Mesenchymal stem cell (in vitro differentiated cells and primary cell): Measurements from ENCODE around the gene HOXA5.

ENCODE experiments used
- DNase-seq: peaks from one replicate; pipeline ENCODE4 v3.0.0-alpha.2; 2013
- H2AFZ ChIP-seq: one replicate; pipeline ENCODE4 v1.6.1; 2013; ENCODE audit warnings: low read depth, mild to moderate bottlenecking, control low read depth, inconsistent platforms, low read length, moderate library complexity
- H2AK5ac ChIP-seq: 2 replicates; pipeline ENCODE4 v1.6.1; 2013; ENCODE audit warnings: low read length, moderate library complexity, mild to moderate bottlenecking, inconsistent platforms; ENCODE audit not compliant: severe bottlenecking
- H2BK120ac ChIP-seq: one replicate; pipeline ENCODE4 v1.6.1; 2013; ENCODE audit warnings: low read depth, mild to moderate bottlenecking, inconsistent platforms, low read length, moderate library complexity
- H2BK12ac ChIP-seq, 2 experiments: one replicate each; pipeline ENCODE4 v1.6.1; 2013; ENCODE audit warnings: inconsistent platforms in 2 of 2, low read length in 2 of 2, mild to moderate bottlenecking in 2 of 2, moderate library complexity in 2 of 2, control low read depth in 1 of 2
- H2BK15ac ChIP-seq: one replicate; pipeline ENCODE4 v1.6.1; 2013; ENCODE audit warnings: mild to moderate bottlenecking, low read depth, inconsistent platforms; ENCODE audit not compliant: poor library complexity, severe bottlenecking
- H2BK5ac ChIP-seq: 2 replicates; pipeline ENCODE4 v1.6.1; 2013; ENCODE audit warnings: low read depth, mild to moderate bottlenecking, low read length, control low read depth, inconsistent platforms; ENCODE audit not compliant: poor library complexity, severe bottlenecking
- H3K14ac ChIP-seq, 2 experiments: one replicate each; pipeline ENCODE4 v1.6.1; 2013; ENCODE audit warnings: inconsistent platforms in 2 of 2, low read length in 2 of 2, control low read depth in 1 of 2, mild to moderate bottlenecking in 1 of 2, moderate library complexity in 1 of 2
- H3K18ac ChIP-seq, 2 experiments: one replicate each; pipeline ENCODE4 v1.6.1; 2013; ENCODE audit warnings: inconsistent platforms in 2 of 2, low read length in 2 of 2, control low read depth in 1 of 2, low read depth in 1 of 2, mild to moderate bottlenecking in 1 of 2
- H3K23ac ChIP-seq, 2 experiments: one replicate each; pipeline ENCODE4 v1.6.1; 2013; ENCODE audit warnings: inconsistent platforms in 2 of 2, low read length in 2 of 2, mild to moderate bottlenecking in 2 of 2, moderate library complexity in 2 of 2, control low read depth in 1 of 2
- H3K27ac ChIP-seq: 2 replicates; pipeline ENCODE4 v1.5.1; 2013; ENCODE audit warnings: mild to moderate bottlenecking, moderate library complexity, low read length, control low read depth, inconsistent platforms; ENCODE audit not compliant: poor library complexity, severe bottlenecking
- H3K27me3 ChIP-seq, 2 experiments: 2 replicates each; pipeline versions ENCODE4 v1.6.1 to v1.7.0; 2013; ENCODE audit warnings: low read length in 2 of 2, mild to moderate bottlenecking in 2 of 2, moderate library complexity in 2 of 2, control low read depth in 1 of 2, inconsistent platforms in 1 of 2; ENCODE audit not compliant: control insufficient read depth in 1 of 2, insufficient read depth in 1 of 2
- H3K36me3 ChIP-seq, 2 experiments: 2 replicates each; pipeline versions ENCODE4 v1.6.1 to v1.7.0; 2013; ENCODE audit warnings: low read length in 2 of 2, control low read depth in 1 of 2, inconsistent platforms in 1 of 2, low read depth in 1 of 2, mild to moderate bottlenecking in 1 of 2; ENCODE audit not compliant: insufficient read depth in 2 of 2, control insufficient read depth in 1 of 2
- H3K4ac ChIP-seq, 2 experiments: one replicate each; pipeline ENCODE4 v1.6.1; 2013; ENCODE audit warnings: inconsistent platforms in 2 of 2, low read length in 2 of 2, mild to moderate bottlenecking in 2 of 2, moderate library complexity in 2 of 2, control low read depth in 1 of 2, low read depth in 1 of 2
- H3K4me1 ChIP-seq: 2 replicates; pipeline ENCODE4 v1.6.1; 2013; ENCODE audit warnings: low read depth, low read length, control low read depth; ENCODE audit not compliant: control insufficient read depth, insufficient read depth
- H3K4me2 ChIP-seq: 2 replicates; pipeline ENCODE4 v1.6.1; 2013; ENCODE audit warnings: low read length, mild to moderate bottlenecking, inconsistent platforms; ENCODE audit not compliant: poor library complexity, severe bottlenecking
- H3K4me3 ChIP-seq, 2 experiments: 2 replicates each; pipeline versions ENCODE4 v1.5.1 to v1.7.0; 2013; ENCODE audit warnings: low read length in 2 of 2, mild to moderate bottlenecking in 2 of 2, control low read depth in 1 of 2, low read depth in 1 of 2; ENCODE audit not compliant: insufficient read depth in 1 of 2
- H3K79me1 ChIP-seq: replicated peaks from 2 replicates; pipeline ENCODE4 v1.6.1; 2013; ENCODE audit warnings: mild to moderate bottlenecking, control low read depth, low read length, inconsistent platforms; ENCODE audit not compliant: poor library complexity, severe bottlenecking
- H3K9ac ChIP-seq: 2 replicates; pipeline ENCODE4 v1.7.0; 2013; ENCODE audit warnings: mild to moderate bottlenecking, low read length, moderate library complexity
- H3K9me3 ChIP-seq: 2 replicates; pipeline ENCODE4 v1.7.0; 2013; ENCODE audit warnings: mild to moderate bottlenecking, low read length; ENCODE audit not compliant: control insufficient read depth
- H4K8ac ChIP-seq: one replicate; pipeline ENCODE4 v1.6.1; 2013; ENCODE audit warnings: inconsistent platforms, mild to moderate bottlenecking, low read length, moderate library complexity
- H4K91ac ChIP-seq: one replicate; pipeline ENCODE4 v1.6.1; 2013; ENCODE audit warnings: mild to moderate bottlenecking, low read length, inconsistent platforms
- WGBS: methylation state at CpG from one replicate; pipeline ENCODE4 v1.1.7; 2013; ENCODE audit warnings: mixed read lengths; 5-methylcytosine and 5-hydroxymethylcytosine counted together

HOXA5 gene

GRCh38 chr7:27095897-27096767 lies 47.3 kb downstream of the HOXA5 start, which contains the start of gene HOXA1:
Gene HOXA1, minus strand, starts transcription at chr7:27096000. Its CDS starts 88 bp downstream, at chr7:27095912.
- H4K8ac ChIP-seq, result peak within 1 kb of the TSS; percentile 32
- peak within 1 kb of the TSS; percentile 58 for H2BK120ac ChIP-seq
- H3K4me2 ChIP-seq, result peak within 1 kb of the TSS; percentile 96
- peak within 1 kb of the TSS in 1 of 2 experiments; percentile 56 for H3K14ac ChIP-seq
- peak; percentile 85 for DNase-seq
- peak within 1 kb of the TSS; percentile 96 for H3K9ac ChIP-seq
- H3K23ac ChIP-seq, result peak within 1 kb of the TSS in 1 of 2 experiments; percentile 95
- under 1% methylated on average over 43 of the region's 68 CpGs for WGBS
- peak within 1 kb of the TSS; percentile 47 to 62 for H2BK12ac ChIP-seq
- H3K4me1 ChIP-seq, result peaks cover 11% of the 10 kb centered on the region
- H3K79me1 ChIP-seq, result peaks cover 1% of the 10 kb centered on the region
- peak within 1 kb of the TSS; percentile 85 to 92 for H3K4me3 ChIP-seq
- H3K18ac ChIP-seq, result peak within 1 kb of the TSS; percentile 71 to 89
- H2AFZ ChIP-seq, result peak within 1 kb of the TSS; percentile 52
- H2BK5ac ChIP-seq, result peak within 1 kb of the TSS; percentile 93
- H4K91ac ChIP-seq, result peak within 1 kb of the TSS; percentile 3
- H3K27ac ChIP-seq, result peak within 1 kb of the TSS; percentile 81
- no peaks in the 10 kb centered on the region for H3K9me3 ChIP-seq
- H2AK5ac ChIP-seq, result peak within 1 kb of the TSS; percentile 35
- H2BK15ac ChIP-seq, result peak within 1 kb of the TSS; percentile 36
- H3K27me3 ChIP-seq, result no peaks in the 10 kb centered on the region
- H3K4ac ChIP-seq, result peak within 1 kb of the TSS in 1 of 2 experiments; percentile 80
- H3K36me3 ChIP-seq, result peaks cover 7 to 9% of the 10 kb centered on the region in 2 experiments

- H3K79me1 ChIP-seq, result peaks cover 1% of the 10 kb centered on the region
- peak overlapping the region; percentile 52 for H3K27ac ChIP-seq
- H3K23ac ChIP-seq, result no peak overlapping the region
- 9% methylated on average over 31 of the region's 33 CpGs for WGBS
- no peak overlapping the region for H3K14ac ChIP-seq
- no peaks in the 10 kb centered on the region for H3K27me3 ChIP-seq
- peak overlapping the region; percentile 82 for H3K9ac ChIP-seq
- no peak for DNase-seq
- H3K4me1 ChIP-seq, result peaks cover 9% of the 10 kb centered on the region
- H3K18ac ChIP-seq, result peak overlapping the region in 1 of 2 experiments; percentile 21
- H3K4ac ChIP-seq, result no peak overlapping the region
- peak overlapping the region; percentile 58 for H2BK120ac ChIP-seq
- peak overlapping the region; percentile 32 for H4K8ac ChIP-seq
- peak overlapping the region; percentile 62 to 92 for H3K4me3 ChIP-seq
- H2BK5ac ChIP-seq, result no peak overlapping the region
- no peak overlapping the region for H2AFZ ChIP-seq
- no peak overlapping the region for H4K91ac ChIP-seq
- no peak overlapping the region for H2AK5ac ChIP-seq
- H2BK15ac ChIP-seq, result peak overlapping the region; percentile 36
- peak overlapping the region in 1 of 2 experiments; percentile 62 for H2BK12ac ChIP-seq
- H3K9me3 ChIP-seq, result no peaks in the 10 kb centered on the region
- peak overlapping the region; percentile 96 for H3K4me2 ChIP-seq
- H3K36me3 ChIP-seq, result peaks cover 0 to 3% of the 10 kb centered on the region in 2 experiments
Observed at GRCh38 chr7:27095050-27095896, 48.2 kb downstream of the HOXA5 start.

- Histone ChIP-seq H3K9ac (peak overlapping the region; percentile 82), H3K36me3 (peaks cover 0 to 3% of the 10 kb centered on the region in 2 experiments), H3K9me3 (no peaks in the 10 kb centered on the region), H3K18ac (no peak overlapping the region), H2AFZ (no peak overlapping the region), H3K27me3 (no peaks in the 10 kb centered on the region), H3K79me1 (peaks cover 1% of the 10 kb centered on the region), H3K4me1 (peaks cover 9% of the 10 kb centered on the region), H2BK120ac (no peak overlapping the region), H4K91ac (no peak overlapping the region), H3K27ac (no peak overlapping the region), H2AK5ac (no peak overlapping the region), H2BK12ac (no peak overlapping the region), H3K14ac (no peak overlapping the region), H3K4me2 (peak overlapping the region; percentile 96), H2BK5ac (no peak overlapping the region), H3K4ac (no peak overlapping the region), H4K8ac (no peak overlapping the region), H3K23ac (no peak overlapping the region), H3K4me3 (peak overlapping the region in 1 of 2 experiments; percentile 92), H2BK15ac (no peak overlapping the region)
- DNase-seq, result no peak
- 41% methylated on average over 28 of the region's 29 CpGs for WGBS
Observed at GRCh38 chr7:27094304-27095049, 49.0 kb downstream of the HOXA5 start.
